Cortex of kidney (tissue), 1 donor: ENCODE measurements around the gene MMP25.

Experiments used
- DNase-seq: peaks from one replicate; lab custom pipeline; 2025; lab: John Stamatoyannopoulos, UW

MMP25 gene, protein sequence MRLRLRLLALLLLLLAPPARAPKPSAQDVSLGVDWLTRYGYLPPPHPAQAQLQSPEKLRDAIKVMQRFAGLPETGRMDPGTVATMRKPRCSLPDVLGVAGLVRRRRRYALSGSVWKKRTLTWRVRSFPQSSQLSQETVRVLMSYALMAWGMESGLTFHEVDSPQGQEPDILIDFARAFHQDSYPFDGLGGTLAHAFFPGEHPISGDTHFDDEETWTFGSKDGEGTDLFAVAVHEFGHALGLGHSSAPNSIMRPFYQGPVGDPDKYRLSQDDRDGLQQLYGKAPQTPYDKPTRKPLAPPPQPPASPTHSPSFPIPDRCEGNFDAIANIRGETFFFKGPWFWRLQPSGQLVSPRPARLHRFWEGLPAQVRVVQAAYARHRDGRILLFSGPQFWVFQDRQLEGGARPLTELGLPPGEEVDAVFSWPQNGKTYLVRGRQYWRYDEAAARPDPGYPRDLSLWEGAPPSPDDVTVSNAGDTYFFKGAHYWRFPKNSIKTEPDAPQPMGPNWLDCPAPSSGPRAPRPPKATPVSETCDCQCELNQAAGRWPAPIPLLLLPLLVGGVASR

GRCh38 chr16:3045758-3046640, at the start of gene MMP25:
Gene MMP25 (plus strand): TSS chr16:3046561. CDS start chr16:3046918, 357 bp downstream.
- no peak for DNase-seq

DNA sequence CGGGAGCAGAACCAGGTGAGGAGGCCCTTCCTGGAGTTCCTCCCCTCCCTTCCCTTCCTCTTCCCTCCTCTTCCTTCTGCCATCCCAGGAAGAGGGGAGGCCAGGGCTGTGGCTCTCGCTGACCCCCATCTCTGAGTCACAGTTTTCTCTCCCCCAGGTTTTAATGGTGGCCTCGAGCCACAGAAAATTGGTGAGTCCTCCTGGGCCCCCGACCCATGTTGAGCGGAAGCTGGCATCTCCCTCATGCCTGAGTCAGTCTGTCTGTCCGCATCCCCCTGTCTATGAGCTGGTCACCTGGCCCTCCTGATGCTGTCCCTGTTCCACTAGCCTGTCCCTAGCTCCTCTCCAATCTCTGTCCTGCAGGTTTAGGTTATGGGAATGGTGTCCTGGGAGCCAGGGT, 46.4 kb upstream of the MMP25 start:
- DNase-seq: no peak

DNA sequence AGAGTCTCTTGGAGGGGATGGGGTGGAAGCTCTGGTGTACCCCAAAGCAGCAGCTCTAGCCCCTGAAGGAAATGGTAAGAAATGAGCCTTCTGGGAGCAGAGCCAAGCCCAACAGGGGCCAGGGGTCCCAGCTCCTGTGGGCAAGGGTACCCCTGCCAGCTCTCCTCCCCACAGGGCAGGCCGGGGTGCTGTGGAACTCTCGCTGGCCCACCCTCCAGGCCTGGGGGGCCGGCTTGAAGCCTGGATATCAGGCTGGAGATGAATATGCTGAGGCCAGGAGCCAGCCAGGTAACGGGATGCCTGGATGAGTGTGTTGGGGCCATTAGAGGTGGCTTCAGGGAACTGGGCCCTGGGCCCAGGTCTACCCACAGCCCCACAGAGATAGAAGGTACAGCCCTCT, 45.8 kb upstream of the MMP25 start:
- DNase-seq: no peak

DNA sequence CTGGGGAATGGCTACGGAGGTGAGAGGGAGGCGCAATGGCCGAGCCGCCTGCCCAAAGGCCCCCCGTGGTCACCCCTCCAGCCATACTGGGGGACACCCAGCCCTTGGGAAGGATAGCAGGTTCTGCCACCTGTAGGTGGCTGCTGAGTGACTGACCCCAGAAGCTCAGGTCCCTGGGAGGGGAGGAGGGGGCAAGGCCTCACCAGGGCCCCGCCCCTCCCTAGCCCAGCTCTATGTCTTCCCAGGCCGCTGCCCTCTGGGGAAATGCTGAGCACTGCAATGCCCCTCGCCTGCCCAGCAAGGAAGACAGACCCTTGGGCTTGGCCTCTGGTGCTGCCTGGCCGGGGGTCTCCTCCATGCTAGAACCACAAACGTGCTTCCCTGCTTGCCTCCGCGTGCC, 45.0 kb upstream of the MMP25 start:
- DNase-seq: no peak

- DNase-seq: no peak
These were observed 42.6 kb upstream of the MMP25 start for GRCh38 chr16:3003582-3004270.

- no peak for DNase-seq
These were observed 42.0 kb upstream of the MMP25 start for GRCh38 chr16:3004319-3004718.

GRCh38 chr16:3004781-3005284, 41.5 kb upstream of the MMP25 start:
- DNase-seq: no peak

GRCh38 chr16:3007059-3007956, 39.1 kb upstream of the MMP25 start:
- DNase-seq: no peak

GRCh38 chr16:3007957-3008689, 38.2 kb upstream of the MMP25 start:
- DNase-seq: no peak

DNA sequence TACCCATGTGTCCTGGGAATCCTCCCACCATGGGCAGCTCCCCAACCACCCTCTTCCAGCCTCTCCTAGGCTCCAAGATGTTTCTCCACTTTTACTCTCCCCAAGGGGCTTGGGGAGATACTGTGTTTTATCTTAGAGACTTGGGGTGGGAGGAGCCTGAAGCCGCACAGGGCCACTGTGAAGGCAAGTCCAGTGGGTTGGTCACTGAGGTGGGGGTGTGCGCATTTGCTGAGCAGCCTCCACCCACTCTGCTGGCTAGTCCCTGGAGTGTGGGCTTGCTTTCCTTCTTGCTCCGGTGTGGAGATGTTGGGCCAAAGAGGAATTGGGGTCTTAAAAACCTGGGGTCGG, 37.7 kb upstream of the MMP25 start:
- no peak for DNase-seq

DNA sequence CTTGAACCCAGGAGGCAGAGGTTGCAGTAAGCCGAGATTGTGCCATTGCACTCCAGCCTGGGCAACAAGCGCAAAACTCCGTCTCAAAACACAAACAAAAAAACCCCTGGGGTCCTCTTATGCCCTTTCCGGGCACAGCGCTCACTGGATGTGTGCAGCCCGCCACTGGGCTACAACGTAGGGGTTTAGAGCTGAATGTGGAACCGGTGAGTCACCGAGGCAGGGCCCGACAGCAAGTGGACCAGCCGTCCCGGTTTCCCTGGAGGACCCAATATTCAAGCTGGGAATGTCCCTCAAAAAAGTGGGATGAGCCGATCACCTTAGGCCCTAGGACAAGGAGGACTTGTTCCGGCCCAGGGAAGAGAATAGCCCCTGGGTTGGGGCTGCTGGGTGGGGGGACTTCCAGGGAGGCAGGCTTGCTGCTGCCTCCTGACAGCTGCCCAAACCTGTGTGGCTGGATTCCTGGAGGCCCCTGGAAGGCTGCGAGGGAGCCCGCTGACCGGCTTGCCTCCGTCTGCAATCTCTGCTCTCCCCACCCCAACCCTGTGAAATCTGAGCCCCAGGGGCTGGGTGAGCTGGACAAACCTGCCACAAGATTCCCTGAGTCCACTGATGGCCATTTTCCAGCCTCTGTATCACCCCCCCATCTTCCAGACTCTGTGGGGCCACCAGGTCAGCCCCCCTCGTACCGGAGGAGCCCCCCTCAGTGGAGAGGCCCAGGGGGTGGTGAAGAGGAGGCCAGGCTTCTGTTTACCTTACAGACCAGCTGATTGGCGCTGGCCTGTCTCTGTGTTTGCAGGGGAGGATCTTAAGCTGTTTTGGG, 36.6 kb upstream of the MMP25 start:
- no peak for DNase-seq

GRCh38 chr16:3010510-3010909, 35.9 kb upstream of the MMP25 start:
- DNase-seq: no peak

GRCh38 chr16:3012246-3012645, 34.1 kb upstream of the MMP25 start:
- DNase-seq: no peak

DNA sequence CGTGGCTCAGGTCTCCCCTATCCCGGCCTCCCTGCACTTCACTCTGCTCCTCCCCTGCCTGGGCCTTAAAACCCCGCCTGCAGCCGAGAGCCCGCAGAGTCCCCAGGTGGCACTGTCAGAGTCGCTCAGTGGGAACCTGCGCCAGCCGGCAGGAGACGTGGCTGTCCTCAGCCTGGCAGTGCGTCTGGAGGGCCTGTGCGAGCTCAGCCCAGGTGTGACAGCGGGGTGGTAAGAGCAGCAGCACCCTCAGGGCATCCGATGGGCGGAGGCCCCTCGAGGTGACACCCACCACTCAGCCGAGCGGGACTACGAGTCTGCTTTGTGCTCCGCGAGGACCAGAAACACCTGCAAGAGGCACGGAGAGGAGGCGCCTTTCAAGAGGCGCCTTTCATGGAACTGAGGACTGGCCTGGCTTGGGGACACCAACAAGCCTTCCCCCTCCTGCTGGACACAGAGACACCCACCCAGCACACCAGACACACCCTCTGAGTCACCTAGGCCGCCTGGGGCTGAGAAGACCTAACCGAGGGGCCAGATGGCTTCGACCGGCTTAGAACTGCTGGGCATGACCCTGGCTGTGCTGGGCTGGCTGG, 33.4 kb upstream of the MMP25 start, which contains the start of gene CLDN9:
CLDN9 (plus strand) TSS at position 96 of the 593 bp plus-strand sequence; CDS start at position 536, 440 bp downstream.
- DNase-seq: no peak

DNA sequence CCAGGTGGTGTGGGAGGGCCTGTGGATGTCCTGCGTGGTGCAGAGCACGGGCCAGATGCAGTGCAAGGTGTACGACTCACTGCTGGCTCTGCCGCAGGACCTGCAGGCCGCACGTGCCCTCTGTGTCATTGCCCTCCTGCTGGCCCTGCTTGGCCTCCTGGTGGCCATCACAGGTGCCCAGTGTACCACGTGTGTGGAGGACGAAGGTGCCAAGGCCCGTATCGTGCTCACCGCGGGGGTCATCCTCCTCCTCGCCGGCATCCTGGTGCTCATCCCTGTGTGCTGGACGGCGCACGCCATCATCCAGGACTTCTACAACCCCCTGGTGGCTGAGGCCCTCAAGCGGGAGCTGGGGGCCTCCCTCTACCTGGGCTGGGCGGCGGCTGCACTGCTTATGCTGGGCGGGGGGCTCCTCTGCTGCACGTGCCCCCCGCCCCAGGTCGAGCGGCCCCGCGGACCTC, 32.8 kb upstream of the MMP25 start:
- no peak for DNase-seq

GRCh38 chr16:3013998-3014690, 32.2 kb upstream of the MMP25 start:
- DNase-seq: no peak

DNA sequence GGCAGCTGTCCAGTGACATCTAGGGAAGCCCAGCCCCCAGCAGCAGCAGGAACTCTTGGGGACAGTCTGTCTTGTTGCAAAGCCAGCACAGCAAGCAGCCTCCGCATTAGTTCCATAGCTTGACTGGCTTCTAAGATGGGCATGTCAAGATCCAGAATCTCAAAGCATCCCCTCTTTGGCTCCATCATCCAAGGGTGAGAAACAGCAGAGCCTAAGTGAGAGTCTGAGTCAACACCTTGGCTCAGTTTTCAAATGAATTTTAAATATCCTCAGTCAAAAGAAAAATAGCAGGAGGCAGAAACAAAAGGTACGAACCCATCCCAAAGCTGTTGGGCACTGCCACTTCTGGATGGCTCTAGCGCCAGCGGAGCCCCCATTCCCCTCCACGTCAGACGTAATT, 31.4 kb upstream of the MMP25 start:
- no peak for DNase-seq

DNA sequence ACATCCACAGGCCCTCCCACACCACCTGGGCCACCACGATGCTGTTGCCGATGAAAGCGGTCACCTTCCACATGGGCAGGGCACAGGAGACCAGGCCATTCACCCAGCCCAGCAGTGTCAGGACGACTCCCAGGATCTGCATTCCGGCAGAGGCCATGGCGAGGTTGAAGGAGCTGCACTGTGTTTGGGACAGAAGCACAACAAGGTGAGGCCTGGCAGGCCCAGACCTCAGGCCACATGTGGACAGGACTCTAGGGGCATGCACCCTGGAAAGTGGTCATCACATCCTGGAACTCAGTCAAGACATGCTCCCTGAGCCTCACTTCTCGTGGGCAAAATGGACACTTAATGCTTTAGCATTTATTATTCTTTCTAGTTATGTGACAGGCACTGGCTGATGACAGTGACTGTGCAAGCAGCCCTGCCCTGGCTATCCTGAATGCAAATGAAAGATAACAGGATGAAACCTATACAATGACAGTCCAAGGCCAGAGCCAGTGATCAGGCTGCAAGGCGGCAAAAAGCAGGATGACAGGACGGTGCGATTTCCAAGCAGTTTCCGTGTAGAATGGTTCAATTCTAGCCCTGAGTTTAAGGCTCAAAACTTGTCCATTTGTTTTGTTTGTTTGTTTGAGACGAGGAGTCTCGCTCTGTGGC, 30.4 kb upstream of the MMP25 start:
- DNase-seq: no peak
